Activated B cell treated with CpG ODN at 0.5 μM for 24 hours (primary cell): ENCODE data around the gene ITPKB. TPM values are rescaled to one million over a fixed set of nuclear protein-coding genes. Genes with fewer than 3 reads are reported as not detected.

ENCODE experiments used
- ATAC-seq: fragments of 200-7000 bp; cut with Tn5 transposase; one replicate; pipeline ENCODE4 v1.10.0; 2021; ENCODE audit warnings: low read depth, mild to moderate bottlenecking, moderate library complexity
- CTCF ChIA-PET: fragments of 350-600 bp; sonication (Branson Sonifier 250); formaldehyde crosslinking; loops from one replicate; lab custom pipeline; 2021; ENCODE audit warnings: antibody characterized with exemption; lab: Charles Lee
- POLR2A ChIA-PET: fragments of 350-600 bp; sonication (Branson Sonifier 250); formaldehyde crosslinking; loops from one replicate; lab custom pipeline; 2021; ENCODE audit warnings: antibody characterized with exemption; lab: Charles Lee
- DNase-seq: peaks from one replicate; pipeline ENCODE4 v3.0.0; 2022
- H3K27ac Mint-ChIP-seq: one replicate; pipeline ENCODE4 v1.8.0; 2020; ENCODE audit warnings: mixed read lengths
- H3K27me3 Mint-ChIP-seq: one replicate; pipeline ENCODE4 v1.8.0; 2021; ENCODE audit warnings: mixed read lengths
- H3K36me3 Mint-ChIP-seq: one replicate; pipeline ENCODE4 v1.8.0; 2021; ENCODE audit warnings: low read depth, mixed read lengths
- H3K4me1 Mint-ChIP-seq: one replicate; pipeline ENCODE4 v1.8.0; 2021; ENCODE audit warnings: mixed read lengths
- H3K4me3 Mint-ChIP-seq: one replicate; pipeline ENCODE4 v1.8.0; 2020; ENCODE audit warnings: mild to moderate bottlenecking, mixed read lengths
- H3K9me3 Mint-ChIP-seq: one replicate; pipeline ENCODE4 v1.8.0; 2020; ENCODE audit warnings: mixed read lengths
- intact Hi-C: fragments of 100-400 bp; cut with micrococcal nuclease; formaldehyde crosslinking; loops from one replicate; pipeline ENCODE4 v1.15.1; 2024
- total RNA-seq: library from RNA; stranded (reverse); gene quantifications from 2 replicates; pipeline ENCODE4 v1.2.3, GENCODE V29; 2022
- TF ChIP-seq, protein P1 (sequence below): fragments of 200-600 bp; IDR thresholded peaks from one replicate; pipeline ENCODE4 v1.8.0; 2022; ENCODE audit warnings: antibody characterized with exemption, mild to moderate bottlenecking

Gene ITPKB
- total RNA-seq, 1 donor from 2014 or later = 97.3 TPM

DNA sequence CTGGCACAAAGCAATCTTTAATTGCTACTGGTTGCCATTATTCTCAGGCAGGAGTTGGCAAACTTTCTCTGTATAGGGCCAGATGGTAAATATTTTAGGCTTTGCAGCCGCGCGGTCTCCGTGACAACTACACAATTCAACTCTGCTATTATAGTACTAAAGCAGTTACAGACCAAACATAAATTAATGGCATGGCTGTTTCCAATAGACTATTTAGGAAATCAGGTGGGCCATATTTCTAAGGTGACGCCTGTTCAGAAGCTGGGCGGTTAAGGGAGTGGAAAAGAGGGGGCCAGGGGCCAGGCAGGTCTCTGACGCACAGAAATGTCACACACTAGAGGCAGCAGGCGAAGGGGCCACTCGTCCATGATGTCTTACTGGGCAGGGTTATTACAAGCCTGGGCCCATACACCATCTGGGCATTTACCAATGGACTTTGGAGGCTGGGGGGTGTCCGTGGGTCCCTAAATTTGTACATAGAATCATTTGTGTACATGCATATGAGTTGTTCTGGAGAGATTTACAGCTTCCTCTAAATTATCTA, 110.4 kb downstream of the ITPKB start:
- POLR2A ChIA-PET = interaction anchor here (0.8 kb wide), 1 partner anchor 59 kb away, joined by 3 read pairs; no protein-coding TSS in a partner anchor
- CTCF ChIA-PET = interaction anchor here (2.0 kb wide), 1 partner anchor 199 kb away, joined by 7 read pairs; no protein-coding TSS in a partner anchor
- Mint-ChIP-seq H3K4me3 (no peak overlapping the region), H3K36me3 (peaks cover 37% of the 10 kb centered on the region), H3K27me3 (no peaks in the 10 kb centered on the region), H3K9me3 (peaks cover 4% of the 10 kb centered on the region), H3K27ac (no peak overlapping the region), H3K4me1 (peaks cover 68% of the 10 kb centered on the region)
- DNase-seq (peak; percentile 10), ATAC-seq (no peak)
- intact Hi-C loops = loop anchor here (5.0 kb wide), 2 partner anchors 809 to 914 kb away; no protein-coding TSS in a partner anchor
- TF ChIP-seq, protein P1, sequence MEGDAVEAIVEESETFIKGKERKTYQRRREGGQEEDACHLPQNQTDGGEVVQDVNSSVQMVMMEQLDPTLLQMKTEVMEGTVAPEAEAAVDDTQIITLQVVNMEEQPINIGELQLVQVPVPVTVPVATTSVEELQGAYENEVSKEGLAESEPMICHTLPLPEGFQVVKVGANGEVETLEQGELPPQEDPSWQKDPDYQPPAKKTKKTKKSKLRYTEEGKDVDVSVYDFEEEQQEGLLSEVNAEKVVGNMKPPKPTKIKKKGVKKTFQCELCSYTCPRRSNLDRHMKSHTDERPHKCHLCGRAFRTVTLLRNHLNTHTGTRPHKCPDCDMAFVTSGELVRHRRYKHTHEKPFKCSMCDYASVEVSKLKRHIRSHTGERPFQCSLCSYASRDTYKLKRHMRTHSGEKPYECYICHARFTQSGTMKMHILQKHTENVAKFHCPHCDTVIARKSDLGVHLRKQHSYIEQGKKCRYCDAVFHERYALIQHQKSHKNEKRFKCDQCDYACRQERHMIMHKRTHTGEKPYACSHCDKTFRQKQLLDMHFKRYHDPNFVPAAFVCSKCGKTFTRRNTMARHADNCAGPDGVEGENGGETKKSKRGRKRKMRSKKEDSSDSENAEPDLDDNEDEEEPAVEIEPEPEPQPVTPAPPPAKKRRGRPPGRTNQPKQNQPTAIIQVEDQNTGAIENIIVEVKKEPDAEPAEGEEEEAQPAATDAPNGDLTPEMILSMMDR = no peak

DNA sequence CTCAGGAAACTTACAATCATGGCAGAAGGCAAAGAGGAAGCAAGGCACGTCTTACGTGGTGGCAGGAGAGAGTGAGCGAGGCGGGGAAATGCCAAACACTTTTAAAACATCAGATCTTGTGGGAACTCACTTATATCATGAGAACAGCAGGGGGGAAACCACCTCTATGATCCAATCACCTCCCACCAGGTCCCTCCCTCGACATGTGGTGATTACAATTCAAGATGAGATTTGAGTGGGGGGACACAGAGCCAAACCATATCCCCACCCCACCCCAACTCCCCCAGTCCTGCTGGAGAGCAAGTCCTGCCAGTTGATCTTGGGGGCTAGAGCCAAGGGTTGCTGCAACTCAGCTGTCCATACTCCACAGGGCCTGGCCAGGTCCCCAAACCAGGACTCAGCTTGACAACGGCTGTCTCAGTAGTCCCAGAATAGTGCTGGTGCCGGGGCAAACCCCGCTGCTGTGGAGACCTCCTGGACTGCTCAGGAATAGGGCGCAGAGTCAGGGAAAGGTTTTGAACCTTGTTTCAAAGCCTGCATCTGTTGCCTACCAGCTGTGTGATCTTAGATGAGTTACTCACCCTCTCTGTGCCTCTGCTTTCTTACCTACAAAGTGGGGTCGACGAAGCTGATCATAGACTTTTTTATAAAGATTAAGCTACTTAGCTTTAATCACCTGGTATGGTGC, 111.0 kb downstream of the ITPKB start:
- Mint-ChIP-seq H3K27ac (peak overlapping the region; percentile 67), H3K36me3 (peaks cover 34% of the 10 kb centered on the region), H3K4me3 (no peak overlapping the region), H3K4me1 (peaks cover 62% of the 10 kb centered on the region), H3K9me3 (peaks cover 4% of the 10 kb centered on the region), H3K27me3 (no peaks in the 10 kb centered on the region)
- ATAC-seq (peak; percentile 25), DNase-seq (no peak)
- TF ChIP-seq, protein P1 = no peak
- ChIA-PET CTCF (interaction anchor here (2.0 kb wide), 1 partner anchor 200 kb away, joined by 7 read pairs; no protein-coding TSS in a partner anchor), POLR2A (interaction anchor here (0.8 kb wide), 1 partner anchor 59 kb away, joined by 3 read pairs; no protein-coding TSS in a partner anchor)
- intact Hi-C loops = loop anchor here (2.0 to 5.0 kb wide), 3 partner anchors 81 to 914 kb away; no protein-coding TSS in a partner anchor

DNA sequence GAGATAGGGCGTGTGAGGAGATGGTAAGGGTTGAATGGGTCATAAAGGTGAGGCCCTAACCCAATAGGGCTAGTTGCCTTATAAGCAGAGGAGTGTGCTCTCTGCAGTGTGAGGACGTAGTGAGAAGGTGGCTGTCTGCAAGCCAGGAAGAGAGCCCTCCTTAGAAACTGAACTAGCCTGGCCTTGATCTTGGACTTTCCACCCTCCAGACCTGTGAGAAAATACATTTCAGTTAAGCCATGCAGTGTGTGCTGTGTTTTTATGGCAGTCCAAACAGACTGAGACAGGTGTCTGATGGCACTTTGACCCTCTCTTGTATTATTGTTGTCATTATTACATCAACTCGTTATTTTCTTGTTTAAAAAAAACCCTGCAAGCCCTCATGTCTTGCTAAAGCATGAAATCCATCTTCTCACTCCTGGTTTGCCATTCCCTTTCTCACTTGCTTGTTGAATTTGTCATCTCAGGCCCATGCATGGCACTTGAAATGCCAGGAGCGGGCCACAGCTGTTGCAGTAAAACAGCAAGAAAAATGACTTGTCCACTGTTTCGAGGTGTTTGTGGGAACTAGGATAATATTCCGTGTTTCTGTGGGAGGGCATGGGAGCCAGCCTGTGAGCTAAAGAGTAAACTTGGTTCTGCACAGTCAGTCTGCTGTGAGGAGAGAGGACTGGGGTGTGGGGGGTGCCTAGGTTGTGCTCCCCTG, 111.9 kb downstream of the ITPKB start:
- DNase-seq = peak; percentile 10
- peaks cover 53% of the 10 kb centered on the region for H3K4me1 Mint-ChIP-seq
- peak overlapping the region; percentile 8 for H3K4me3 Mint-ChIP-seq
- peak overlapping the region; percentile 67 for H3K27ac Mint-ChIP-seq
- H3K36me3 Mint-ChIP-seq = peaks cover 27% of the 10 kb centered on the region
- no peak for ATAC-seq
- no peaks in the 10 kb centered on the region for H3K27me3 Mint-ChIP-seq
- TF ChIP-seq, protein P1 = no peak
- H3K9me3 Mint-ChIP-seq = peaks cover 4% of the 10 kb centered on the region
- ChIA-PET POLR2A (interaction anchor here (0.7 to 1.6 kb wide), 6 partner anchors 9 to 200 kb away, joined by 3 to 8 read pairs (median 4); no protein-coding TSS in a partner anchor), CTCF (interaction anchor here (1.0 to 2.0 kb wide), 17 partner anchors 14 to 814 kb away, joined by 3 to 27 read pairs (median 5); no protein-coding TSS in a partner anchor)
- intact Hi-C loops = loop anchor here (2.0 to 5.0 kb wide), 3 partner anchors 80 to 915 kb away; no protein-coding TSS in a partner anchor

DNA sequence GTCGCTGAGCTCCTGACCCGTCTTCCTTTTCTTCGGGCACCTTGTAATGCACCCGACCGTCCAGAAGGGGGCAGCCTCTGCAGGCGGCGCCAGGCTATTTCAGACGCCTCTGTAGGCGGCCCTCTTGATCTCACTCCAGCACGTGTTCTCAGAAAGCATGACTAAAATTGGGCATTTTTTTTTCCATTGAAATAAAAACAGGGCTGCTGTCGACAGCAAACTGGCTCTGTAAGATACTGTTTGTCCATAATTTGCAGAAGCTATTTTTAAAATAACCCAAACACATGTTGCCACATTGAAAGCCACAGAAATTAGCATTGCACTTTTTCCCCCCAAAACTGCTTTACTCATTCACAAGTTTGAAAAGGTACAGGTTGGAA, 112.5 kb downstream of the ITPKB start:
- intact Hi-C loops = loop anchor here (1.0 to 5.0 kb wide), 7 partner anchors 61 to 916 kb away; partner anchors contain the start of gene COQ8A
- Mint-ChIP-seq H3K4me1 (peaks cover 47% of the 10 kb centered on the region), H3K27ac (peak overlapping the region; percentile 59), H3K4me3 (peak overlapping the region; percentile 55), H3K36me3 (peaks cover 23% of the 10 kb centered on the region), H3K27me3 (no peaks in the 10 kb centered on the region), H3K9me3 (peaks cover 4% of the 10 kb centered on the region)
- TF ChIP-seq, protein P1 = peak; percentile 76
- ATAC-seq (peak; percentile 93), DNase-seq (peak; percentile 68)
- POLR2A ChIA-PET = interaction anchor here (0.5 to 1.6 kb wide), 13 partner anchors 9 to 202 kb away, joined by 3 to 8 read pairs (median 4); no protein-coding TSS in a partner anchor
- CTCF ChIA-PET = interaction anchor here (0.6 to 1.8 kb wide), 25 partner anchors 11 to 814 kb away, joined by 3 to 27 read pairs (median 3); partner anchors contain the start of gene PSEN2
